Fibroblast of the aortic adventitia (primary cell): ENCODE measurements around the gene ABCA8. TPM values are rescaled to one million over a fixed set of nuclear protein-coding genes. Genes with fewer than 3 reads are reported as not detected.
"Not testable (repeated sequence)": the region's sequence is repeated elsewhere in the genome, so short reads cannot be mapped to it uniquely, and the experiment has no call there.

Source experiments
- DNase-seq: peaks from one replicate; pipeline ENCODE4 v3.0.0-alpha.2; 2010; ENCODE audit warnings: low read depth
- H3K4me3 ChIP-seq: 2 replicates; pipeline ENCODE4 v1.5.1; 2011; ENCODE audit warnings: low read depth, mild to moderate bottlenecking, control low read depth, low read length, moderate library complexity
- total RNA-seq: library from RNA; depleted of rRNA; stranded (reverse); fragments of >200 nt; gene quantifications from 2 replicates; pipeline ENCODE4 v1.2.3, GENCODE V29; 2012; ENCODE audit warnings: low replicate concordance
- TF ChIP-seq, protein P1 (sequence below): IDR thresholded peaks from 2 replicates; pipeline ENCODE4 v1.5.1; 2011; ENCODE audit warnings: mild to moderate bottlenecking, low read length, control low read depth, inconsistent platforms; ENCODE audit not compliant: insufficient read depth

The ABCA8 gene, protein sequence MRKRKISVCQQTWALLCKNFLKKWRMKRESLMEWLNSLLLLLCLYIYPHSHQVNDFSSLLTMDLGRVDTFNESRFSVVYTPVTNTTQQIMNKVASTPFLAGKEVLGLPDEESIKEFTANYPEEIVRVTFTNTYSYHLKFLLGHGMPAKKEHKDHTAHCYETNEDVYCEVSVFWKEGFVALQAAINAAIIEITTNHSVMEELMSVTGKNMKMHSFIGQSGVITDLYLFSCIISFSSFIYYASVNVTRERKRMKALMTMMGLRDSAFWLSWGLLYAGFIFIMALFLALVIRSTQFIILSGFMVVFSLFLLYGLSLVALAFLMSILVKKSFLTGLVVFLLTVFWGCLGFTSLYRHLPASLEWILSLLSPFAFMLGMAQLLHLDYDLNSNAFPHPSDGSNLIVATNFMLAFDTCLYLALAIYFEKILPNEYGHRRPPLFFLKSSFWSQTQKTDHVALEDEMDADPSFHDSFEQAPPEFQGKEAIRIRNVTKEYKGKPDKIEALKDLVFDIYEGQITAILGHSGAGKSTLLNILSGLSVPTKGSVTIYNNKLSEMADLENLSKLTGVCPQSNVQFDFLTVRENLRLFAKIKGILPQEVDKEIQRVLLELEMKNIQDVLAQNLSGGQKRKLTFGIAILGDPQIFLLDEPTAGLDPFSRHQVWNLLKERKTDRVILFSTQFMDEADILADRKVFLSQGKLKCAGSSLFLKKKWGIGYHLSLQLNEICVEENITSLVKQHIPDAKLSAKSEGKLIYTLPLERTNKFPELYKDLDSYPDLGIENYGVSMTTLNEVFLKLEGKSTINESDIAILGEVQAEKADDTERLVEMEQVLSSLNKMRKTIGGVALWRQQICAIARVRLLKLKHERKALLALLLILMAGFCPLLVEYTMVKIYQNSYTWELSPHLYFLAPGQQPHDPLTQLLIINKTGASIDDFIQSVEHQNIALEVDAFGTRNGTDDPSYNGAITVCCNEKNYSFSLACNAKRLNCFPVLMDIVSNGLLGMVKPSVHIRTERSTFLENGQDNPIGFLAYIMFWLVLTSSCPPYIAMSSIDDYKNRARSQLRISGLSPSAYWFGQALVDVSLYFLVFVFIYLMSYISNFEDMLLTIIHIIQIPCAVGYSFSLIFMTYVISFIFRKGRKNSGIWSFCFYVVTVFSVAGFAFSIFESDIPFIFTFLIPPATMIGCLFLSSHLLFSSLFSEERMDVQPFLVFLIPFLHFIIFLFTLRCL (N-terminal part only)
- 93.5 and 231 TPM in 2 replicates for total RNA-seq

DNA sequence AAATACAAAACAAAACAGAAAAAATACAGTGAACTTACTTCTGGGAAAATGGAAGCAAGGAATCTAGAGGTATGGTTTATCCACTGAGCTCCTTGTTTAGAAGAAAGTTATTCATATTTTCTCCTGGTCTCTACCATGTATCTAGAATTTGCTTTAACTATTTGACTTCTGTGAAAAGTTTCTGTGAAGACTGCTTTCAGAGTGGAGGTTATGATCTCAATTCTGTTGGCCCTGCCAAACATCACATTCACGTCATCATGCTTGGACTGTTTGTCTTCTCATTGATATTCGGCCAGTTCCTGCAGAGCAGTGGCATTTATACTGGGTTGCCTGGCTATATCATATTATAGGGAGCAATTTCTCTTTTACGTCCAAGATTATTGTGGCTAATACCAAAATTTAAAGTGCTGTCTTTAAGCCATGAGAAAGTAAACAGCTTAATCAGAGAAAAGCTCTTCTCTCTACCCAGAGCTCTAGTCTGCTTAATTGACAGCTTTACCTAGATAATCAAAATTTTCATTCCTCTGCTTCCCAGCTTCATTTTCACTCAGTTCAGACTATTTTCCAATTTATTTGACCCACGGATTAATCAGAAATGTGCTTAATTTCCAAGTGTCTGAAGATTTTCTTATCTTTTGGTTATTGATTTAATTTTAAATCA is at the start of gene ABCA8:
ABCA8 (minus strand) TSS at position 212 of the 661 bp plus-strand sequence. CDS start 13,358 bp downstream, outside the sequence.
- peak; percentile 91 for DNase-seq
- H3K4me3 ChIP-seq = peak within 1 kb of the TSS; percentile 67
- TF ChIP-seq, protein P1, sequence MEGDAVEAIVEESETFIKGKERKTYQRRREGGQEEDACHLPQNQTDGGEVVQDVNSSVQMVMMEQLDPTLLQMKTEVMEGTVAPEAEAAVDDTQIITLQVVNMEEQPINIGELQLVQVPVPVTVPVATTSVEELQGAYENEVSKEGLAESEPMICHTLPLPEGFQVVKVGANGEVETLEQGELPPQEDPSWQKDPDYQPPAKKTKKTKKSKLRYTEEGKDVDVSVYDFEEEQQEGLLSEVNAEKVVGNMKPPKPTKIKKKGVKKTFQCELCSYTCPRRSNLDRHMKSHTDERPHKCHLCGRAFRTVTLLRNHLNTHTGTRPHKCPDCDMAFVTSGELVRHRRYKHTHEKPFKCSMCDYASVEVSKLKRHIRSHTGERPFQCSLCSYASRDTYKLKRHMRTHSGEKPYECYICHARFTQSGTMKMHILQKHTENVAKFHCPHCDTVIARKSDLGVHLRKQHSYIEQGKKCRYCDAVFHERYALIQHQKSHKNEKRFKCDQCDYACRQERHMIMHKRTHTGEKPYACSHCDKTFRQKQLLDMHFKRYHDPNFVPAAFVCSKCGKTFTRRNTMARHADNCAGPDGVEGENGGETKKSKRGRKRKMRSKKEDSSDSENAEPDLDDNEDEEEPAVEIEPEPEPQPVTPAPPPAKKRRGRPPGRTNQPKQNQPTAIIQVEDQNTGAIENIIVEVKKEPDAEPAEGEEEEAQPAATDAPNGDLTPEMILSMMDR = no peak

DNA sequence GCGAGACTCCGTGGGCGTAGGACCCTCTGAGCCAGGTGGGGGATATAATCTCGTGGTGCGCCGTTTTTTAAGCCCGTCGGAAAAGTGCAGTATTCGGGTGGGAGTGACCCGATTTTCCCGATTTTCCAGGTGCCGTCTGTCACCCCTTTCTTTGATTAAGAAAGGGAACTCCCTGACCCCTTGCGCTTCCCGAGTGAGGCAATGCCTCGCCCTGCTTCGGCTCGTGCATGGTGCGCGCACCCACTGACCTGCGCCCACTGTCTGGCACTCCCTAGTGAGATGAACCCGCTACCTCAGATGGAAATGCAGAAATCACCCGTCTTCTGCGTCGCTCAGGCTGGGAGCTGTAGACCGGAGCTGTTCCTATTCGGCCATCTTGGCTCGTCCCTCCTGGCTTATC is 49.6 kb upstream of the ABCA8 start:
- not testable (repeated sequence) for DNase-seq, H3K4me3 ChIP-seq

DNA sequence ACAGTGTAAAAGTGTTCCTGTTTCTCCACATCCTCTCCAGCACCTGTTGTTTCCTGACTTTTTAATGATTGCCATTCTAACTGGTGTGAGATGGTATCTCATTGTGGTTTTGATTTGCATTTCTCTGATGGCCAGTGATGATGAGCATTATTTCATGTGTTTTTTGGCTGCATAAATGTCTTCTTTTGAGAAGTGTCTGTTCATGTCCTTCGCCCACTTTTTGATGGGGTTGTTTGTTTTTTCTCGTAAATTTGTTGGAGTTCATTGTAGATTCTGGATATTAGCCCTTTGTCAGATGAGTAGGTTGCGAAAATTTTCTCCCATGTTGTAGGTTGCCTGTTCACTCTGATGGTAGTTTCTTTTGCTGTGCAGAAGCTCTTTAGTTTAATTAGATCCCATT is 44.6 kb upstream of the ABCA8 start:
- DNase-seq, H3K4me3 ChIP-seq: not testable (repeated sequence)

DNA sequence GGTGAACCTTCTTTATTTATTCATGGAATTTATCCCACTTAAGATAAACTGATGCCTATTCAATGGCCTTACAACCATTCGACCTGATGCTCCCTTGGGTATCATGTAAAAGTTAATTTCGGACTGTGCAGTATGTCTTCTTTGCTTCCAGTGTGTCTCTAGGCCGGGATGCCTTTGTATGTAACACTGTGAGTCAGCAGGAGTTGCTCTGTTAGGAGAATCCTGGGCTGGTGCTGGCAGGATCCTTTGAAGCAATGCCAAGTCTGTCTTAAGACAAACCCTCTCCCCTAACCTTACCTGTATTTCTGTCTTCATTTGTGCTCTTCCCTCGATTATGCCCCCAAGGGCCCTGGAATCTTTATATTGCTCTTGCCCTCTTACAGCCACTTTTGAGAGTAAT is 37.9 kb upstream of the ABCA8 start:
- H3K4me3 ChIP-seq = no peak overlapping the region
- TF ChIP-seq, protein P1 = no peak
- peak; percentile 60 for DNase-seq

DNA sequence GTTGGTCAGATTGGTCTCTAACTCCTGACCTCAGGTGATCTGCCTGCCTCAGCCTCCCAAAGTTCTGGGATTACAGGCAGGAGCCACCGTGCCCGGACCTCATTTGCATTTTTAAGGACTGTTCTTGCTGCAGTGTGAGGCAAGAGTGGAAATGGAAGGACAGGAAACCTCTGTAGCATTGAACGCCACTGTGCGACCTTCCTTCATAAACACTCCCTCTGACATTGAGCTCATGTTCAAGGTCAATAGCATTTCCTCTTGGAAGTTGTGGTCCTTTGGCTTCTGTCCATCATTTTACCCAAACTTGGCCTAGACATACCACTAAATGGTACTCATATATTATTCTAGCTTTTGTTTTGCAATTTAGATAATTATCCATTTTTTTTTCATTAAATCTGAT is 32.8 kb upstream of the ABCA8 start:
- DNase-seq = no peak
- TF ChIP-seq, protein P1 = no peak
- H3K4me3 ChIP-seq = no peak overlapping the region

DNA sequence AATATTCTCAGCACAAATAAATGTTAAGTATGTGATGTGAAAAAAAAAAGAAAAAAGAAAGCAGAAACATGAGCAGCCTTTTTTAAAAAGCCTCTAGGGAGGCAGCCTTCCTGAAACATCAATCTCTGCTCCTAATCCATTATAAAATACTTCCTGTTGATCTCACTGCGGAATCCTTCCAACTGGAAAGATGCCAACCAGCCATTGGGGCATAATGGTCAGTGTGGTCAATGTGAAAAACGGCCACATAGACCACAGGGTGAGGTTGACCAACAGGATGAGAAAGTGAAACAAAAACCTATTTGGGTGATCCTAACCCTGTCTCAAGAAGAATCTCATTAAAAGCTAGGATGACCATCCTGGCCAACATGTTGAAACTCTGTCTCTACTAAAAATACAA is 26.1 kb upstream of the ABCA8 start:
- peak; percentile 88 for DNase-seq
- no peak overlapping the region for H3K4me3 ChIP-seq
- TF ChIP-seq, protein P1 = no peak

DNA sequence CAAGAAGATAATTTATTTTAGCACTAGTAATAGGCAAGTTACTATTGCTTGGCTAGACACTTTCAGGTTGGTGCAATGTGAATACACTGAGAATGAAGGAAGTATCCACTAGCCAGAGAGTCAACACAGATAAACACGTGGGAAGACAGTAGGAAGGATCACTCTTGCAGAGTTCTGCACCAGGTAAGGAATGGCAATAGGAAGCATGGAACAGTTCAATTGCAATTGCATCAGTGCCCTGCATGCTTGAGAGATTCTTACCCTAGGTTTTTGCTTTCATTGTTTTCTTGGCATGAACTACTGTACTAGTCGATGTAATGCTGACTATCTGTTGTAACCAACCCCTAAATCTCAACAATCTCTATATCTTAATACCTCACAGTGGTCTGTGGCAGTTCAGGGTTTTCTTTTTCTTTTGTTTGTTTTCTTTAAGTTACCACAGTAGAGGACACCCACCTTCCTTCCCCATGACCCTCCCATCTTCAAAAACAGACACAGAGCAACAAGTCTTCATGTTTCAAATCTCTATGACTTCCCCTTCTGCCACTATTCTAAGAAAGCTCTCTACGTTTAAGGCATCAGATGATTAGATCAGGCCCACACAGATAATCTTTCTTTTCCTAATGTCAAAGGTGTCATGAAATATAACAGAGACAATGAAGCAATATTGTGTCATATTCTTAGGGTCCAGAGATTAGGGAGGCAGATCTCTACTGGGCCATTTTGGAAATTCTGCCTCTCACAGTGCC is 18.1 kb upstream of the ABCA8 start:
- H3K4me3 ChIP-seq = no peak overlapping the region
- peak; percentile 40 for DNase-seq
- TF ChIP-seq, protein P1 = no peak
